Forelimb muscle (tissue), 1 donor: ENCODE results near the gene STXBP6. TPM values are rescaled to one million over a fixed set of nuclear protein-coding genes. Genes with fewer than 3 reads are reported as not detected.
A peak's percentile ranks its signal among the peaks of the same experiment; 100 is the strongest.

Experiments
- DNase-seq: peaks from one replicate; pipeline ENCODE4 v3.0.0-alpha.2; 2013; ENCODE audit warnings: low read depth
- polyA plus RNA-seq: library from polyadenylated mRNA; unstranded; fragments of 120-200 nt; gene quantifications from one replicate; pipeline ENCODE4 v1.2.1, GENCODE V29; 2013; ENCODE audit not compliant: insufficient read length

STXBP6 gene
- polyA plus RNA-seq, 1 donor = 15.4 TPM

DNA sequence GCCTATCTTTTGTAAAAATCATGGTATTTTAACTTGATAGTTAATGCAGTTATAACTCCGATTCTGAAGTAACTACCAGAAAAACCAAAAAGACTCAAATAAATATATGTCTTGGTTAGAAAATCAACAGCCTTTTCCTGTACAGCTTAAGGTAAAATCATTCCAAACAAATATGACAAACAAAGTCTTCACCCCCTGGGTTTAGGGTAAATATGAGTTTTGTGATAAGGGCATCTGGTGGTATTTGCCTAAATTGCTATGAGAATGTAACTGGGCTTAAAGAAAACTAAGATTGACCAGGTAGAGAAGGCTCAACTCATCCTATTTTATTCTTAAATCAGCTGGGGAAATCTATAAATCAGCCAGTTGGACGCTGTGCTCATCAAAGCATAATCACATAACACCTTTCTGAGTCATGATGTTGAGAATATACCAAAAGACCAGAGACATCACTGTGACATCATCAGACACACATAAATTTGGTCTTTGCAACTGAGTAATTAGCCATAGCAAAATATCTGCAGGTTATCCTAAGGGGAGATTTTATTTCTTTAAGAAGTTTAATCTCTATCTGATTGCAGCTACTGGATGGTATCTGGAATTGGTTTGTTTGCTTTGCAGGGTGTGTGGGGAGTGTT lies 133.9 kb downstream of the STXBP6 start:
- no peak for DNase-seq

DNA sequence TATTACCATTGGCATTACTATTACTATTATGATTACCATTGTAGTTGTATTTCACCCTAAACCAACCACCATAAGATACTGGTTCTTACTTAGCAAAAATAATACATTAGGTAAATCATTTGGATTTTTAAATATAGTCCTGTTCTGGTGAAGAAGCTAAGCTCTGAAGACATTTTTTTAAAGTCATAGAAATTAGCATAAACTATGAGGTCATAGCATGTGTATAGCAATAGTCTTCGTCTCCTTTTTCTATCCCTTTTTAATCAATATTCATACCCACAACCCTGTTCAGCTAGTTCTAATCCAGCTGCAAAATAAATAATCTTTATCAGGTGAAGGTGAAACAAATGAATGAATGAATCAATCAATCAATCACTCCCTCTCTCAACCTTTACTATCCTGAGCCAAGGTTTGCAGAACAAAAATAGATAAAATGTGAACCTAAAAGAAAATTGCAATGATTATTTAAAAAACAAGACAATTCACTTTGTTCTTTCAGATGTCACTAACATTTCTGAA lies 134.5 kb downstream of the STXBP6 start:
- no peak for DNase-seq

DNA sequence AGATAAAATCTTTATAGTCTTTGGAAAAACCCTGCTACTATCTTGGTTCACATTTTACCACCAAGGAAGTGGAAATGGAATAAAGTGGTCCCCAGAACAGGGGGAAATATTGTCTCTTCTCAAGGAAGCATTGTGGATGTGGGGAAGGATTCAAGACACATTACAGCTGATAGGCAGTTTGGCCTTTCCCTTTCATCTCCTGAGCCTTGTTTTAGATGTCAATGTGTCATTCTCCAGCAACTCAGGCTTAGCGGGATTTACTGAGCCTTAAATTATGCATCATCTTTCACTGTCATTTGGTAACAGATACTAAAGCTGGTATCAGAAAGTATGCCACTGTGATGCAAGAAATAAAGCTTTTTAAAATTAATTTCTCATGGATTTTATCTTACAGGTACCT lies 136.2 kb downstream of the STXBP6 start:
- no peak for DNase-seq

DNA sequence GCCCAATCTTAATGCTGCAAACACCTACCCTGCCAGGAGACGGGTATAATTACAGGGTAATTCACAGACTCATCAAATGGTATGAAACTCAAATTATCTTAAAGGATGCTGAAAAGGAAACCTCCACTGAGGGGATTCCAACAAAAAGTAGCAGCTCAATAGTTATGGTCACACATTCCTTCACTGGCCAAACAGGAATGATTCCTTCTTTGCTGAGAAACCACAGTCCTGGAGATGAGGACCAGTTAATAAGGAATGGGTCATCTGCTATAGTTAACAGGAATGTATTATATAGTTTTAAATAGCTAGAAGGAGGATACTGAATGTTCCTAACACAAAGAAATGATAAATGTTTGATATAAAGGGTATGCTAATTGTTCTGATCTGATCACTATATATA lies 136.9 kb downstream of the STXBP6 start:
- DNase-seq = no peak

DNA sequence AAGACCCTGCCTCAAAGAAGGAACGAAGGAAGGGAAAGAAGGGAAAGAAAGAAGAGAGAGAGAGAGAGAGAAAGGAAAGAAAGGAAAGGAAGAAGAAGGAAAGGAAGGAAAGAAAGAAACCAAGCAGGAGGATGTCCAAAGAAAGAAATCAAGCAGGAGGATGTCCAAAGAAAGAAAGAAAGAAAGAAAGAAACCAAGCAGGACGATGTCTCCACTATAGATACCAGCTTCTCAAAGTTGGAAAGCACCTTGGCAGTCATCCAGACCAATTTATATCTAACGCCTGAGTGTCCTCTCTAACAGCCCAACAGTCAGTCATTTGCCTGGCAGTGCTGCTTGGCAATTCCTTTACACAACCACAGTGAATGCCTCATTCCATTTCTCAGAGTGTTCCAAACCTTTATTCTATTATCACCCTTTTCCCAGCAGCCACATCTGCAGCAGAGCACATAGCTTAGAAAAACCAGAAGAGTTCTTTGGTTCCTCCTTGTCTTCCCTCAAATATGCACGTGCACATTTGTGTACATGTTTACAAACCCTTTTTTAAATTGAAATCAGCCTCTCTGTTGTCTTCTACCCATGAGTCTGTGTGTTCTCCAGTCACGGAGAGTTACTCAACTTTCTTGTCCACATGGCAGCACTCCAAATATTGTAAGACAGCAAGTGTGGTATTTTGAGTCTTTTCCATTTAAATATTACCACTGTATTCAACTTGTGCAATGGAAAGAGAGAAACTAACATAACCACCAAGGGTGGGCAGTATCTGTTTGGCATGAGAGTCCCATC lies 138.4 kb downstream of the STXBP6 start:
- DNase-seq = no peak

DNA sequence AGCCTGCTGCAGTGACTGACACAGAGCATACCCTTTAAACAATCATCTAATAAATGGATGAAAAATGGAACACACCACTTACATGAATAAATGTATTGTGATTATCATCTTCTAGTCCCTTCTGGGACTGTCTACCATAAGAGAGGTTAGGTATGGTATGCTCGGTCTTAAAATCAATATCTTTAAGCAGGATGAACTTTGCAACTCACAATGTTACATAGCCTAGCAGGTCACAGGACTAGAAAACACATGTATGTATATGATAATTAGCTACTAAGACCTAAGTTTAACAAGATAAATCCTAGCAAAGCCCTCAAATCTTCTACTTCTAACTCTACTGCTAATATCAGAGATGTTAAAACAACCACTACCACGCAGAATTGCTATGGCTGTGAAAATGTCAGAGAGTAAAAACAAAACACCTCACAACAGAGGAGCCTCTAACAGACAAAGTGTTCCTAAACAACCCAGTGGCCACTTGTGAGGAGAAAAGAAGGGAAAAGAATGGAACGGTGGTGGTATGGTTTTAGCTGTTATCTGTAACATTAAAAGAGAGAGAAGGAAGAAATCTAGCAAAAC lies 139.4 kb downstream of the STXBP6 start:
- no peak for DNase-seq

DNA sequence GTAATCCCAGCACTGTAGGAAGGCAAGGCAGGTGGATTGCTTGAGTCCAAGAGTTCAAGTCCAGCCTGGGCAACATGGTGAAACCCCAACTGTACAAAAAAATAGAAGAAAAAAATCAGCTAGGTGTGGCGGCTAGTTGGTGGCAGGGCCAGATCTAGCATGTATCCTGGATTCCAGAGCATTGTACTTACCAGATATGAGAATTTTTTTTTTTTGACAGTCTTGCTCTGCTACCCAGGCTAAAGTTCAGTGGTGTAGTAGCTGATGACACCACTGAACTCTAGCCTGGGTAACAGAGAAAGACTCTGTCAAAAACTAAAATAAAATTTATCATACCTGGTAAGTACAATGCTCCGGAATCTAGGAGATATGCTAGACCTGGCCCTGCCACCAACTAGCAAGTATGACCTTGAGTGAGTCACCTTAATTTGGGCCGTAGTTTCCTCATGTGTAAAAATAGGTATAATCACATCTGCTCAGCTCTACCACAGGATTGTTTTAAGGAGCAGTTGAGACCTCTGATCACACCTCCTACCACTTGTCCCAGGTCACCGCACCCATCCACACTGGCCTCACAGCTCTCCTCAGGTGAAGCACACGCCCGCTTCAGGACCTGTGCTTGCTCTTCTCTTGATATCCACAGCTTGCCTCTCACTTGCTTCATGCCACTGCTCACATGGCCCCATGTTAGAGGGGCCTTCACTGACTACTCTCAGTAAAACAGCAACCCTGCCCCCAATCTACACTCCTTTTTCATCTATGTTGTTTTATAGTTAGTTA lies 140.2 kb downstream of the STXBP6 start:
- DNase-seq = no peak

DNA sequence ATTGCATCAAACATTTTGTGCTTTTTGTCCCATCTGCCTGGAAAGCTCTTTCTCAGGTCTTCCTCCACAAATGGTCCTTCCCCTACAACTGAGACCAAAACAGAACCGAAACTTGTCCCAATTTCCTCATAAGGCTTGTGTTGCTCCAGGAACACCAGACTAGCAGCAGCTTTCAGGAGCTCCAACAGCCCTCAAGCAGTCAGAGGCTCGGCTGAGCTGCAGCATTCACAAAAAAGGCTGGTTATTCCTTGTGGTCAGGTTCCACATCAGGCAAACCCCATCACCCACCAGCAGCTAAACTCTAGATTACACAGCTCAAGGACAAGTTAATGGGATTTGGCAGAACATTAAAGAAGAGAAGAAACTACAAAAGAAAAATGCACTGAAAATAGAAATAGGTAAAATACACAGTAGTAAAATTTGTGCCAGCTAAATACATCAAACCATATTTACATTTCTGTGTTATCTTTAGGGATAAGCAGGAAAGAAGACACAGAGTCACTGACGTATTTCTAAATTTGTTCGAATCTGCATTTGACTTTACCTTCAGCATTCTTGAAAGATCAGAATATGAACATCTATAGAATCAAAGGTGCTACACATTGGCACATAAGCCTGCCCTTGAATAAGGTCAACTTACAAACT lies 141.2 kb downstream of the STXBP6 start:
- DNase-seq = no peak

DNA sequence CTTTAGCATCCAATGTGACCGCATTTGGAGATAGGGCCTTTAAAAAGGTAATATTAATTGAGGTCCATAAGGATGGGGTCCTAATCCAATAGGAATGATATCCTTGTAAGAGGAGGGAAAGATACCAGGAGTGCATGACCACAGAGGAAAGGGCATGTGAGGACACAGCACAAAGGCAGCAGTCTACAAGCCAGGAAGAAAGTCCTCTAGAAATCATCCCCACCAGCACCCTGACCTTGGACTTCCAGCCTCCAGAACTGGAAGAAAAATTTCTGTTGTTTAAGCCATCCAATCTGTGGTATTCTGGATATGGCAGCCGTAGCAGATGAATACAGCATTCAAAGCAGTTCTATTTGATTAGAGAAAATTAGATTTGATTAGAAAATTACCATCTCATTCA lies 145.4 kb downstream of the STXBP6 start:
- no peak for DNase-seq

DNA sequence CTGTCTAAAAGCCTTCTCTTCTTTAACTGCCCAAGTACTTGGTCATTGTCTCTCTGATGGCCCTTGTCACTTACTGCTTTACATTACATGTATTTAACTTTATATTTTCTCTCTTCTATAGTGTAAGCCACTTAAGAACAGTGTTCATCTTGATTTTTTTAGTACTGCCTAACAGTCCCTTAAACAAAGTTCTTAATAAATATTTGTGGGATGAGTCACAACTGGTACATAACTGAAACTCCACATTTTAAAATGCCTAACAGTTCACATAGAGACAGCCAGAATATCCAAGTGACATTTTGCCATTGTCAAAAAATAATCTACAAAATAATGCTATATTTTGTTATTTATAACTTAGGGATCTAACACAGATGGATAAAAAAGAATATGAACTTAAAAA lies 146.6 kb downstream of the STXBP6 start:
- no peak for DNase-seq

DNA sequence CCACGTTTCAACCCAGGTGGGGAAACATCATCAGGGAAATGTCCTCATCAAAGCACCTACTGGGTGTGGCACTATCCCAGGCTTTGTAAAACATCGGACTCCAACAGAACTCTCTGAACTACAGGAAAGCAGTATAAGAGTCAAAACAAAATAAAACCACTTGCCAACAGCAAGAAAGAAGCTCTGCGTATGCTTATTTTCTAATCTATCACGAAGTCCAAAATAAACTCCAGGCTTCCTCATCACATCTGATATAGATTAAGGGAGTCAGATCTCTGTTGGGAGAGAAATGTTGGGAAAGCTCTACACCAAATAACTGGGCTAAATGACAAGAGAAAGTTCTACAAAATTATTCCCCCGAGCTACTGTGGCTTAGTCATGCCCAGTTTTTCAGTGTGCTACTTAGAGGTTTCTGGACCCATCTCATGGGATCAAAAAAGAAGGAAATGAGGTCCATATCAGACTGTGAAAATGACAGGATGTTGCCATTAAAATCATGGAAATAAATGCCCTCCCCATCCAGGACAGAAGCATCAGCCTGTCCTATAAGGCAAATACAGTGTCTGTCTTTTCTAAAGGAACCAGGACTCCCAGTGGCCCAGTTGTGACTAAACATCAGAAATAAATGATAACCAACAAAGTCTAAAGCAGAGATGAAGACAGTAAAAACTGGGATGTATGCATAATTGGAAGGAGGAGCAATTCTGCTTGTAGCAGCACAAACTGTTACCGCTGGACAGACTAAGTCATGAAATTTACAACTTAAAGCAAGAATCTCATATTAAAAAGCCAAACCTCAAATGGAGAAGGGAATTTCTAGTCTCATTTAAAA lies 149.5 kb downstream of the STXBP6 start:
- DNase-seq = peak; percentile 77

DNA sequence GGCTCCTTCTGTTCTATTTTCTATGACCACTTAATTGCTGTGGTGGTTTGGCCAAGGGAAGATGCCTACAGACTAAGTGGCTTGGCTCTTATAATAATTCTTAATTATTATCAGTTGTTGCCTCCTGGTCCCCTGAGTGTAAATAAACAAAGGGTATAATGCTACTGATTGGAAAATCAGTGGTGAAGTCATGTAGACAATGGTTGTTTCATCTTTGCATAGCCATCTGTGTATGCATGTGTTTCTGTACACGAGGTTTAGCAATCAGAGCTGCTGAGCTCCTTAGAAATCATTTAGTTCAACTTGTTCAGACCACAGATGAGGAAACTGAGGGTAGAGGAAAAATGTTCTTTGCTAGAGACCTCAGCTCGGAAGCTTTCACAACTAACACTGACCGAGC lies 152.2 kb downstream of the STXBP6 start:
- DNase-seq = no peak

DNA sequence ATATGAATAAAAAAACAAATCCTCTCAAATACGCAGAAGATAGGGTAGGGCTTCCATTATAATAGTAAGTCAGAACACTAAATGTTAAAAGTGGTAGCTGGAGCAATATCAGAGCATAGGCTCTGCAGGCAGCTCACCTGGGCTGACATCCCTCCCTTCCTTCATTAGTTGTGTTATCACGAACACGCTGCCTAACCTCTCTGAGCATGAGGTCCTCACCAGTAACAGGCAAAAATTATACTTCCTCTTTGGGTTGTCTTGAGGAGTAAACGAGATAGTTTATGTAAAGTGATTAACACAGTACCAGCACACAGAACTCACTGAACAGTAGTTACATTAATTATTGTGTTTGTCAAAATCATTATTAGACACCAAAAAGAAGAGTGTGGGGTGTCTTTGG lies 154.3 kb downstream of the STXBP6 start:
- DNase-seq = no peak

DNA sequence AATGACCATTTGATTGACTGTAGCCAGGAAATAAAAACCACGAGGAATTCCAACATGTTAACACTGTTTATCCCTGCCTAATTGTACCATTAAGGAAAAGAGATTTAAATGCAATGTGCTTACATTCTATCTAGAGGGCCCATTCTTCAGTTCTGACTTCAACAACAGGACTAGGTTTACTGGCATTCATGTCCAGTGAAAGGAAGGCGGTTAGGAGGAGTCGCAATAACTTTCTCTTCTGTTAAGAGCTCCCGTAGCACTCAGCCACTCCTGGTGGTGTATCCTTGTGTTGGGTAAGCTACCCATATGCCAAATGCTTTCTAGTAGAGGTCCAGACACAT lies 154.7 kb downstream of the STXBP6 start:
- DNase-seq = no peak

DNA sequence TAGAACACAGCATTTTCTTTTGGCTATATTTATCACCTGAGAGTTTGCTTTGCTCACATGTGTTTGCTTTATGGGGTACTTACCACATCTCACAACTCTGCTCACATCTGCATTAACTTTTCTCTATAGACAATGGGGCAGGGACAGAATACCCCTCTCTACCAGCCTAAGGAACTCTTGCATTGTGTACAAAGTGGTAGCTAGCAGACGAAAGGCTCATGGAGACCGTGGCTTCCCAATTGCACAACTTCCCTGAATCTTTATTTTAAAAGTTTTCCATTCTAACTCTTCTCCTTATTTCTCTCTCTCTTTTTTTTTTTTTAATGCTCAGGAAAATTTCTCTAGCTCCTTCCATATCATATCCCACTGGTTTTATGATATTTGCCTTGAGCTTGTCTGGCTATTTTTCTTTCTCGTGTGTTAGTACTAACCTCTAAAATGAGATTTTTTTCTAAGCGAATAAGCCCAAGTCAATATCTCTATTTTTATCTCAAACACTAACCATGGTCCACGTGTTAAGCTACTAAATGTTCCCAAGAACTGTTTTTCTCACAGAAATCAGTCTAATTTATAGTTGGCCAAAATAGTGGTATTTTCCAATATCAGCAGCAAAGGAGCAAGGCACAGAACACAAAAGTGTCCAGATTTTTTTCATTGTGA lies 155.2 kb downstream of the STXBP6 start:
- DNase-seq = no peak

DNA sequence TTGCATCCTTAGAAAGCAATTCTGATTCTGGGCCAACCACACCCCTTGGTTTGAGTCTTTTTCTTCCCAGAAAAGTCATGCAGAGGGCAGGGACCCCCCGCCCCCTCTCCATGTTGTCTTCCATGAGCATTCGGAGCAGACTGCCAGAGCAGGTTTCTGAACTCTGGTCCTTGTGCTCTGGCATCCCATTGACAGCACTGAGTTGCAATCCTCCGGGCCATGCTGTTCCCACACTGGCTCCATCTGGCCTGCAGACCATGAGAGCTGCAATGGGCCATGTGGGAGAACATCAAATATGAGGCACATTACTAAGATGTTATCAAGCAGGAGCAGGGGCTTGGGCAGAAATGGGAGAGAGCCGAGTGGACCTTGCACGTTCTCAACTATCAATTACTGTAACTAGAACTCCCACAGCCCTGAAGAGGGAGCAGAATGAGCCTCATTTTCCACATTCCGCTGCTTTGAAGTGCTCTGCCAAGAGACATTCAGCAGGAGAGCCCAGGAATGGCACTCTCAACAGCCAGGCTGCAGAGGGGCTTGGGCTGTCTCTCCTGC lies 157.4 kb downstream of the STXBP6 start:
- no peak for DNase-seq

DNA sequence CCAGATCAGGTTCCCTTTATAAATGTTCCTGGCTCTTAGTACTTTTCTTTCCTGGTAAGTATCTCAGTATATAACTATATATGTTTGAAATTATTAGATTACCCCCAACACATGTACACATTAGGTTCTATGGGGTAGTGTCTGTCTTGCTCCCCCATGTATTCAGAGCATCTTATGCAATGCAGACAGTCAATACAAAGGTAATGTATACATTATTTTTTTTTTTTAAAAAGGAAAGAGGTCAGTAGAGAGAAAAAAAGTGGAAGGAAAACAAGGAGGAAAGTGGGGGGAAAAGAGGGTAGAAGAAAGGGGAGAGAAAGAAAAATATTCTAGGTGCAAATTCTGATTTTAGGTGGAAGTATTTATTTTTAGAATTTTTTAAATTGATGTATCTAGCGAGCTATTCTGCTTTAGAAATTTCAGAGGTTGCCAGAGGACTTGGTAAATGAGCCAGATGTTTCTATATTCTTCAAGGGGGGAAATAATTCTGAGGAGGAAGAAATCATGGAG lies 157.9 kb downstream of the STXBP6 start:
- DNase-seq = no peak

DNA sequence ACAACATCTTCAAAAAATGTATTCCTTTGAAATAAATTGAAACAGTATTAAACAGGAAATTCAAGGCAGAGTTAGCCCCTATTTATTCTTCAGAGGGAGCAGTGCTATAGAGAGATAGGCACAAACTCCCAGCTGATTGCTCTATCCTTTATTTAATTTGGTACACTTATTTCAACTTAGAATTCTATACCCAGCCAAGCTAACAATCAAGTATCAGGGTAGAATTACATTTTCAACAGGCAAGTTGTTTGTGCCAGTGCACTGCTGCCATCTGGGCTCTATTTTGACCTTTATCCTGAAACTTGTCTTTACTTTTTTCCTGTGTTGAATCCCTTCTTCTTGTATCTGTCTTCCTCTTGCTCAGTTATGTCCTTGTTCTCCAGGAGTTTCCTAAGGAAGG lies 159.2 kb downstream of the STXBP6 start:
- DNase-seq = no peak

DNA sequence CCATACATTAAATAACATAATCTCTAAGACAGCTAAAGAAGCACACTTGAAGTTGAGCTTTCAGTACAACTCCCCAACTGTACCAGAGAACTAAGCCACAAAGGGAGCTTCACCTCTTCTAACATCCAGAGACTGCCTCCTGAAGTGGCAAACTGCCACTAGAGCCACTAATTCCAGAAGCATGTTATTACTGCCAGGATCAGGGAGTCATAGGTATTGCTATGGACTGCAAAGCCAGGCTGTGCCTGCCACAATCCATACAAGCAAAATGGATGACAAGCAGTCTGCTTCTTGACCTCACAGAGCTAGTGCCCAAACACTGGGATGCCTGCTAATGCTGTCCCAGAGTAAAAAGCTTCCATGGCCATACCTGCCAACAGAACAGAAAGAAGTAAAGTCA lies 160.1 kb downstream of the STXBP6 start:
- DNase-seq = no peak

DNA sequence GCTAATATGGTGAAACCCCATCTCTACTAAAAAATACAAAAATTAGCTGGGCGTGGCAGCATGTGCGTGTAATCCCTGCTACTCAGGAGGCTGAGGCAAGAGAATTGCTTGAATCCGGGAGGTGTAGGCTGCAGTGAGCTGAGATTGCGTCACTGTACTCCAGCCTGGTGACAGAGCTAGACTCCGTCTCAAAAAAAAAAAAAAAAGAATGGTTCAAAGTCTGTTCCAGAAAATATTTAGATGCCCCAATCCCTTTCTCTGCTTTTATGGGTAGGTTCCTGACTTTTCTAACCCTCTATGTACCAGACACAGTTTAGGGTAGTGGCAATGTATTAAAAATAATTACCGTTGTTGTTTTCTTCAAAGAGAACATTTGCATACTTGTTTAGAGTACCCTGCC lies 161.4 kb downstream of the STXBP6 start:
- no peak for DNase-seq
